Renal cortex interstitium (tissue), 11 donors: ENCODE results near the gene NEO1. TPM values are rescaled to one million over a fixed set of nuclear protein-coding genes. Genes with fewer than 3 reads are reported as not detected.
A peak's percentile ranks its signal among the peaks of the same experiment; 100 is the strongest.

Source experiments
- DNase-seq, 11 donors: peaks; one replicate each; pipeline ENCODE4 v3.0.0-alpha.2; 2013; ENCODE audit warnings: low read depth in 9 of 11, low spot score in 4 of 11; ENCODE audit errors: extremely low read depth in 1 of 11
- polyA plus RNA-seq, 3 donors: library from polyadenylated mRNA; unstranded; fragments of 120-200 nt; gene quantifications; one replicate each; pipeline ENCODE4 v1.2.1, GENCODE V29; 2013; ENCODE audit not compliant: insufficient read length in 3 of 3

NEO1 gene
- polyA plus RNA-seq, 3 donors: 128 to 150 (median 142) TPM

DNA sequence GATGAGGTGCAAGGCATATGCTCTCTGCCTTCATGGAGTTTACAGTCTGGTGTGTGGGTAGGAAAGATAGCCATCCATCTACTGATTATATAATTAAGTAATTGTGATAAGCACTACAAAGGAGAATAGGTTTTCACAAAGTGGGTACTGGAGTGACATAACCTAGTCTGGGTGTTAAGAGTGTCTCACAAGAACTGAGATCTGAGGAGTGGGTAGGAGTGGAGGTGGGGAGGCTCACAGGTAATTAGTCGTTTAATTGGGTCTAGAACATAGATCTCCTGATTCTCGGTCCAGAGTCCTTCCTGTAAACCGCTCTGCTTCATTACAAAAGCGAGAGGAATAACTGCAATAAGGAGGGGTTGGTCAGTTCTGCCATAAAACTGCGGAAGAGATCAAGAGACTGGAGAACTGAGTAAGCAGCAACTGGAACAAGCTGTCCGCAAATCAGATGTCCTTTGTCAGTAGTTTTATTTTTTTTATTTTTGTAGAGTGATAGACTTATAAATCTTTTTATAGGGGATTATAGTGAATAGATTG, 2.2 kb downstream of the NEO1 start:
- DNase-seq: no peak

- no peak for DNase-seq
These were observed 4.2 kb downstream of the NEO1 start for GRCh38 chr15:73056460-73056859.

DNA sequence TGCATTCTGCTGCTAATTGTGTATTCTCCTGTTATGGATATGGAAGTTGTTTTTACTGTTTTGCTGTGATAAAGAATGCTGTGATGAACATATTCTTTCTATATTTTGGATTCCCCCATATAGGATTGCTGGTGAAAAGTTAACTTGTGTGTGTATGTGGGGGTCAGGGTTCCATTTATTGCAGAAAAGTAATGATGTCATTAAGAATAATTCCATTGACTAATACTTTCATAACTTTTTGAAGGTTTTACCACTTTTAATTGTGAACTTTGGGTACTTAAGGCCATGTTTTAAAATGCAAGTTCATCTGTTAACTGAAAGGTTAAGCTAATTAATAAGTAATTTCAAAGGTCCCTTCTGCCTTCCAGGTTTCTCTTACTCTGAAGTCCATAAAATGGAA, 6.2 kb downstream of the NEO1 start:
- DNase-seq: no peak

- DNase-seq: no peak
These were observed 12.9 kb downstream of the NEO1 start for GRCh38 chr15:73065114-73065513.

DNA sequence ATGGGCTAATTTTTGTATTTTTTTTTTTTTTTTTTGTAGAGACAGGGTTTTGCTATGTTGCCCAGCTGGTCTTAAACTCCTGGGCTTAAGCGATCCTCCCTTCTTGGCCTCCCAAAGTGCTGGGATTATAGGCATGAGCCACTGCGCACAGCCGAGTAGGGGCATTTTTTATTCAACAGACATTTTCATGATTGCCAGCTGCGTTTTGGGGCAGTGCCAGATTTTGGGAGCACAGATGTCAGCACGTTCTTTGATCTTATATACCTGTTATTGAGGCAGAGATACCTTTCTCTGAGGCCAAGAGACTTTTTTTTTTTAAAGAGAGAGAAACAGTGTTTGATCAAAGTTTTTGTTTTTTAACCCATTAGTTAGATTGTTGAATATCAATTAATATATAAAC, 16.8 kb downstream of the NEO1 start:
- no peak for DNase-seq

DNA sequence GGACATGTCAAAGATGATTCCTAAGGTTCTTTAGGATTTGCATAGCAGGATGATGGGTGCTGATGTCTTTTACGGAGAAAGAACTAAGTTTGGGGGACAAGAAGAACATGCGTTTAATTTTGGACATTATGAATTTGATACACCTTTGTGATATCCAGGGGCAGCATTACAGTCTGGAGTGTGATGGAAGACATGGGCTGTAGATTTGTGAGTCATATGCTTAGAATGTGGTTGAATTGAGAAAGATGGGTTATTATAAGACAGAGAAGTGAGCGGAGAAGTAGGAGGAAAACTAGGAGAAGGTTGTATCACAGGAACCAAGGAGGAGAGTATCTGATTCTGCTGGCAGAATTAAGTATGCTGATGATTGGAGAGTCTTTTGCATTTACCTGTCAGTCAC, 20.6 kb downstream of the NEO1 start:
- DNase-seq: no peak

- no peak for DNase-seq
These were observed 22.0 kb downstream of the NEO1 start for GRCh38 chr15:73074241-73074640.

DNA sequence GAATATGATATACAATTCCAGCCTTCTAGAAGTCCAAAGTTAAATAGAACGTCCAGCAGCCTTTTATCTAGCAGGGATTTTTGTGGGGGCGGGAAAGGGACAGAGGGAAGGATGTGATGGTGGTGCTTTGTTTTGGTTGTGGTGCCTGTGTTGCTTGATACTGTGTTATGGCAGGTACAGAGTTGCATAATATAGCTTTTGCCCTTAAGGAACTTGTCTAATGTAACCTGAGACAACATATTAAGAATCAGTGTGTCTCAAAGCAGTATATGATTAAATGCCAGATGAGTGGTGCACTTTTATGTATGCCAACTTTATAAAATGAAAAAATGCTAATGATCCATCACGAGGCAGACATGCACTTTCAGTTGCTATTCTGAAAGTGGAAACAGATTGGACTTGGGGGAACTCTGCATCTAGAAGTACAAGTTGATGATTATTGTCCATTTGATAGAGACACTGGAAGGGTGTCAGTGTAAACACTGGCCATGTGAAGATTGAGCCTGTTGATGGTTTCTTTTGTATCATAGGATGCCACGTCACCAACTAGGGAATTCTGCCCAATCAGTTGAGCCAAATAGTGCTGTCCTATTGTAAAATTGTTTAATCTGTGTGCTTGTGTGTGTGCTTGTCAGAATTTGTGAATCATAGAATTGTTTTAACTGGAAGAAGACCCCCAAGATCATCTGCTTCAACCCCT, 23.0 kb downstream of the NEO1 start:
- no peak for DNase-seq

DNA sequence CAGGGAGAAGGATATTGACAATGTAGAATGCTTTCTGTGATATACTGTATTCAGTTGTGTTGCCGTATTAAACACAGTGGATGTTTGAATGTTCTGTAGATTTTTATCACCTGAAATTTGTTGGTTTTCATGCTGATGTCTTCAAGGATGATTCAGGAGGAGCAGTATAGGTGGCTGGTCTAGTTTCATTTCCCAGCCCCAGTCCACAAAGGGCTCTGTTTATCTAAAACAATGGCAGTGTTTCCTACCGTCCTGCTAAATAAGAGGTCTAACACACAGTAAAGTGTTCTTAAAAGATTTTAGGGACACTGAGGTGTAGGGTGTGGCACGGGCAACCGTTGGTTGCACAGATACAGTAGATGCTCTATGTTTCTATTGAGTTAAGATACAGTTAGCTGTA, 26.0 kb downstream of the NEO1 start:
- no peak for DNase-seq

DNA sequence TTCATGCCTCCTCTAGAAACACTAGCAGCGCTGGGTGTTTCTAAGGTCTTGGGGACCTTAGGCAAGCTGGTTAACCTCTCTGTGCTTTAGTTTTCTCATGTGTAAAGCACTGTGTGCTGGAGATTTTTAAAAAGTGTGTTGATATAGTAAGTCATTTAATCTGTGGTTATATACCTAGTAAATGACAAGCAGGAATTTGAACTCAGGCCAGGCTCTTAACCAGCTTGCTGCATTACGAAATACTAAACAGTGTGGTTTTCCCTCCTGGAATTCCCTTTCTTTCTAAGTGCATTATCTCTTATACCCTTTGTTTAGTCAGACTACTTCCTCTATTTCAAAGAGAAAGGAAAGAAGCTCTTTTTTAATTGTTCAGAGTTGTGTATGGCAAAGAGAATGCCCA, 26.5 kb downstream of the NEO1 start:
- no peak for DNase-seq

DNA sequence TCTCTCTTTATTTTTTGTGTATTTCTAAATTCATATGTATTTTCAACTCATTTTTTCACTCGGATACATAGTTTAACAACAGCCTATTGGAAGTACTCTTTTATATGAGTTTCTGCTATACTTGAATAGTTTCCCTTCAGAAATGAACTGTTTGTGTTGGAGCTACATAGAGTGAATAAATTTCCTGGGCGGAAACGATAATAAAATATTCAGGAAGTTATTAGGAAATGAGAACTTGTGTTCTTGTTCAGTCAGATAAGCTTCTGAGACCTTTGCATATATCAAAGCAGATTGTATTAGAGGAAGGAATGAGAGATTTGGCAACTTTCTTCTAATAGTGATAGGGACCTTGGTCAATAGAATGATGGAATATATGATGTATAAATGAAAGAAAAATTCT, 27.3 kb downstream of the NEO1 start:
- DNase-seq: peak in 6 of 11 donors; percentile 6 to 32 (median 14)

DNA sequence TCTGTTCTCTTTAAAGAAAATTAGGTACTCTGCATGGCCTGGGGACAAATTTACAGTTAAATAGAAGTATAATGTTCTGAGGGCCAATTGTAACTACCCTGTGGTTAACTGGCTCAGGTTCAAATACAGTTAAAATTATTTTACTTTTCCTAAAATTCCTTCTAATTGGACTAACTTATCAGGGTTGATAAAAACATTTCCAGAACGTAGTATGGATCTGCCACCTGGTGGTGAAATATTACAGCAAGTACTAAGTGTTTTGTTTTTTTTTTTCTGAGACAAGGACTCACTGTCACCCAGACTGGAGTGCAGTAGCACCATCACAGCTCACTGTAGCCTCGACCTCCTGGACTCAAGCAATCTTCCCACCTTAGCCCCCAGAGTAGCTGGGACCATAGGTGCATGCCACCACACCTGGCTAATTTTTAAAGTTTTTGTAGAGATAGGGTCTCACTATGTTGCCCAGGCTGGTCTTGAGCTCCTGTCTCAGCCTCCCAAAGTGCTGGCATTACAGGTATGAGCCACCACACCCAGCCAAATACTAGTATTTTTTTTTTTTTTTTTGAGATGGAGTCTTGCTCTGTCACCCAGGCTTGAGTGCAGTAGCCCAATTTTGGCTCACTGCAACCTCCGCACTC, 29.2 kb downstream of the NEO1 start:
- DNase-seq: peak; percentile 29 to 64 (median 41)

- DNase-seq: peak in 2 of 11 donors; percentile 1 to 17
These were observed 30.5 kb downstream of the NEO1 start for GRCh38 chr15:73082812-73083211.

GRCh38 chr15:73087098-73087497, 34.8 kb downstream of the NEO1 start:
- DNase-seq: no peak

DNA sequence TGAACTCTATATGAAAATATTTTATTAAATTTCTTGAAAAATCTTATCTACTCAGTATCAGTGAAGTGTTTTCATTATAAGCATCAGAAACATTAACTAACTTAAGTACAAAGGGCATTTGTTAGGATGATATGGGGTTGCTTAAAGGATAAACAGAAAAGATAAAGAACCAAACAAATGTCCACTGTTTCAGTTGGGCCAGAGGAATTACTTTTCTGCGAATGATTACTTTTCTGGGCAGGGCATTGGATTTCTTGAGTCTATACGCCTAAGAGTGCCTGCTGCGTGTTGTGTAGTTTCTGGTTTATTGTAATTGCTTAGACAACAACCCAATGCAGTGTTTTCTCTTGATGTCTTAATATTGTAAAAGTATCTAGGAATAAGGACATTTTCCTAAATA, 52.8 kb downstream of the NEO1 start:
- DNase-seq: no peak

DNA sequence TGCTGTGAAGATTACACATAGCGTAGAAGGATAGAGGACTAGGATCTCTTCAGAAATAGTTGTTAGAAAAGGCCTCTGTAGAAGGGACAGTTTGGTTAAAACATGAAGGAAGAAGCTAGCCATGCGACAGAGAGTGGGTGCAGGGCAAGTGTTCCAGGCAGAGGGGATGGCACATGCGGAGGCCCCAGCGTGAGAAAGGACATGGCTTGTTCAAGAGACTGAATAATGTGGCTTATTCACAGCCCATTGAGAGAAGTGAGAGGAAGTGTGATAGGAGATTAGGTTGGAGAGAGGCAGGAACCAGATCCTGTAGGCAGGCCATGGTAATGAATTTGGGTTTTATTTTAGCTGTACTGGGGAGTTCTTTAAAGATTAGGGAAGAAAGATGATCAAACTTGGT, 56.4 kb downstream of the NEO1 start:
- no peak for DNase-seq

DNA sequence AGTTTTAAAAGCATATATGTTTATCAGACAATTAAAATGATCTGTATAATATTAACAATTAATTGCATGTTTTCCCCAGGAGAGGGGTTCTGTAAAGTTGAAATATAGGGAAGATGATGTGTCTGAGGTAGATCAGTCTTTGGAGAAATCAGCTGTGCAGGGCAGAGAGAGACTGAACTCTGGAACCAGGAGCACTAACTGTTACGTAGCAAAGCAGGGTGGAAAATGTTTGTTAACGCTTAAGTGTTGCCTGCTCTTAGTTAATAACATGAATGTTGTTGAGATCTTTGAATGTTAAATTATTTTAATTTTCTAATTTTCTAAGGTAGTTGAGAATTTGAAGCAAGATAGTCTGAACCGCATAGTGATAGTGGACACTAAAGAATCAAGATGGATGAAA, 57.5 kb downstream of the NEO1 start:
- DNase-seq: no peak

- no peak for DNase-seq
These were observed 57.9 kb downstream of the NEO1 start for GRCh38 chr15:73110201-73110600.

GRCh38 chr15:73114064-73114463, 61.8 kb downstream of the NEO1 start:
- DNase-seq: no peak

GRCh38 chr15:73116164-73116563, 63.9 kb downstream of the NEO1 start:
- DNase-seq: no peak

DNA sequence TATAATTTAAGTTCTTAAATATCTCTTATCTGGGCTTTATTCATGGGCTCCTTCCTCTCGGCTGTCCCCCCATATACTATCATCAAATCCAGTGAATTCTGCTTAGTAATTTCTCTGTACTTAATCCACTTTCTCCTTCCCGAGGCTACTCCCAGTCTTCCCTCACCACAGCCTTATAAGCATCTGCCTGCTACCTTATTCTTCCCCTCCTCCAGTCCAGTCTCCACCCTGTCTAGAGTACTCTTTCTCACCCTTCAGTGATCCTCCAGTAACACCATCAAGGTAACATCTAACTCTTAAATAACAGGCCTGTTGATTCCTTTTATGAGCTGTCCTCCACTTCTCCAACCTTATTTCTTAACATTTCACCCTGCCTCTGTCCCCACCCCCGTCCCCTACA, 65.8 kb downstream of the NEO1 start:
- no peak for DNase-seq
